HCT116 (cell line): ENCODE data around the gene OPCML. TPM values are rescaled to one million over a fixed set of nuclear protein-coding genes. Genes with fewer than 3 reads are reported as not detected.

Experiments used
- ATAC-seq: fragments of 200-7000 bp; cut with Tn5 transposase; 2 replicates; pipeline ENCODE4 v1.9.1; 2020; ENCODE audit warnings: mild to moderate bottlenecking, moderate library complexity
- BruUV-seq: library from RNA; stranded (reverse); fragments of 400-500 nt; replicated peaks from 2 replicates; lab custom pipeline; 2021; lab: Mats Ljungman, UMichigan
- CTCF ChIA-PET: fragments of 300-600 bp; sonication (Branson Sonifier 250); formaldehyde crosslinking; loops from one replicate; lab custom pipeline; 2021; ENCODE audit warnings: antibody characterized with exemption; lab: Charles Lee
- POLR2A ChIA-PET: fragments of 300-600, 350-600 bp; sonication (Branson Sonifier 250); formaldehyde crosslinking; loops from one replicate; lab custom pipeline; 2021; ENCODE audit warnings: antibody characterized with exemption; lab: Charles Lee
- RAD21 ChIA-PET, 2 experiments: fragments of 300-600 bp; sonication (Branson Sonifier 250); formaldehyde crosslinking; loops; one replicate each; lab custom pipeline; 2023; ENCODE audit warnings: low total read pairs in 2 of 2; ENCODE audit not compliant: uncharacterized antibody in 2 of 2, unreplicated experiment in 2 of 2, low non-redundant PET in 1 of 2; lab: Charles Lee
- DNase-seq: peaks from one replicate; pipeline ENCODE4 v3.0.0-alpha.2; 2010; ENCODE audit warnings: low read depth, low spot score
- H2AFZ ChIP-seq: fragments of 200-600 bp; shearing (Covaris generic), sonication (generic); 2 replicates; pipeline ENCODE4 v1.6.1; 2017; ENCODE audit warnings: low read depth, mixed run types, mixed read lengths, antibody characterized with exemption, low read length; ENCODE audit not compliant: poor library complexity, severe bottlenecking
- H3K27ac ChIP-seq: 2 replicates; pipeline ENCODE4 v1.5.1; 2012; ENCODE audit warnings: low read depth, low read length
- H3K27me3 ChIP-seq: fragments of 200-600 bp; sonication (generic); 2 replicates; pipeline ENCODE4 v1.6.1; 2016; ENCODE audit warnings: mixed run types, low read length, mixed read lengths; ENCODE audit not compliant: insufficient read depth
- H3K36me3 ChIP-seq, 2 experiments: fragments of 200-500 bp in 1 of 2; fragments of 200-600 bp in 1 of 2; sonication (Bioruptor generic) in 1 of 2; sonication (generic) in 1 of 2; 2 replicates each; pipeline versions ENCODE4 v1.5.1 to v1.6.1; 2014 to 2016; ENCODE audit warnings: low read length in 2 of 2, inconsistent platforms in 1 of 2, mixed read lengths in 1 of 2, mixed run types in 1 of 2; ENCODE audit not compliant: insufficient read depth in 2 of 2, control insufficient read depth in 1 of 2
- H3K4me1 ChIP-seq, 2 experiments: fragments of 200-600 bp in 1 of 2; sonication (generic) in 1 of 2; 2 replicates each; pipeline versions ENCODE4 v1.5.1 to v1.6.1; 2012 to 2017; ENCODE audit warnings: low read length in 2 of 2, inconsistent platforms in 1 of 2, mild to moderate bottlenecking in 1 of 2, mixed read lengths in 1 of 2, mixed run types in 1 of 2, moderate library complexity in 1 of 2; ENCODE audit not compliant: insufficient read depth in 2 of 2, control insufficient read depth in 1 of 2
- H3K4me2 ChIP-seq: fragments of 200-600 bp; sonication (generic); 2 replicates; pipeline ENCODE4 v1.6.1; 2017; ENCODE audit warnings: mixed run types, low read length, mixed read lengths
- H3K4me3 ChIP-seq, 2 experiments: fragments of 200-600 bp in 1 of 2; sonication (generic) in 1 of 2; replicated peaks in 1 of 2; 2 replicates each; pipeline ENCODE4 v1.5.1; 2011 to 2016; ENCODE audit warnings: low read length in 2 of 2, control low read depth in 1 of 2, low read depth in 1 of 2, mild to moderate bottlenecking in 1 of 2, mixed read lengths in 1 of 2, mixed run types in 1 of 2
- H3K79me2 ChIP-seq: fragments of 200-600 bp; sonication (generic); 2 replicates; pipeline ENCODE4 v1.6.1; 2017; ENCODE audit warnings: mild to moderate bottlenecking, mixed run types, low read length, moderate library complexity, mixed read lengths; ENCODE audit not compliant: insufficient read depth
- H3K9ac ChIP-seq: fragments of 200-600 bp; sonication (generic); 2 replicates; pipeline ENCODE4 v1.6.1; 2016; ENCODE audit warnings: low read length, mixed read lengths
- H3K9me2 ChIP-seq: fragments of 200-600 bp; sonication (generic), shearing (Covaris generic); 2 replicates; pipeline ENCODE4 v1.6.1; 2017; ENCODE audit warnings: mixed run types, mild to moderate bottlenecking, moderate library complexity; ENCODE audit not compliant: insufficient read depth
- H3K9me3 ChIP-seq, 2 experiments: fragments of 200-500 bp in 1 of 2; fragments of 200-600 bp in 1 of 2; sonication (Bioruptor generic) in 1 of 2; sonication (generic) in 1 of 2; 2 replicates each; pipeline ENCODE4 v1.6.1; 2014 to 2017; ENCODE audit warnings: low read length in 2 of 2, mixed read lengths in 2 of 2, inconsistent platforms in 1 of 2, low read depth in 1 of 2, mild to moderate bottlenecking in 1 of 2, mixed run types in 1 of 2, moderate library complexity in 1 of 2; ENCODE audit not compliant: control insufficient read depth in 1 of 2, insufficient read depth in 1 of 2
- H4K20me1 ChIP-seq: fragments of 200-600 bp; sonication (generic), shearing (Covaris generic); 2 replicates; pipeline ENCODE4 v1.6.1; 2017; ENCODE audit warnings: mixed run types, mild to moderate bottlenecking, moderate library complexity; ENCODE audit not compliant: insufficient read depth
- TCF7L2 ChIP-seq: IDR thresholded peaks from 2 replicates; pipeline ENCODE4 v1.7.0; 2011; ENCODE audit warnings: borderline replicate concordance, inconsistent platforms; ENCODE audit not compliant: insufficient read depth, insufficient read length; ENCODE audit errors: extremely low read depth
- intact Hi-C: fragments of 100-400 bp; cut with micrococcal nuclease; formaldehyde crosslinking; loops from 2 replicates; pipeline ENCODE4 v1.10.0; 2022
- total RNA-seq: library from RNA; stranded (reverse); gene quantifications from one replicate; pipeline ENCODE4 v1.2.1, GENCODE V29; 2021; ENCODE audit not compliant: unreplicated experiment
- TF ChIP-seq, protein P1 (sequence below): IDR thresholded peaks from 2 replicates; pipeline ENCODE4 v1.6.1; 2012; ENCODE audit warnings: low read depth
- TF ChIP-seq, protein P2 (sequence below): IDR thresholded peaks from 2 replicates; pipeline ENCODE4 v1.6.1; 2012

Gene OPCML
- total RNA-seq, 1 experiment from 2014 or later: not detected

GRCh38 chr11:132981131-132981956 lies 551.0 kb downstream of the OPCML start:
- ATAC-seq (no peak), DNase-seq (no peak)
- no peaks in the 10 kb centered on the region for H3K79me2 ChIP-seq
- no TSS peak for BruUV-seq
- H3K4me3 ChIP-seq: no peak overlapping the region
- no peaks in the 10 kb centered on the region for H3K36me3 ChIP-seq
- H3K27ac ChIP-seq: no peak overlapping the region
- RAD21 ChIA-PET: no interaction called here
- H3K4me1 ChIP-seq: no peaks in the 10 kb centered on the region
- H3K4me2 ChIP-seq: no peak overlapping the region
- POLR2A ChIA-PET: no interaction called here
- no peaks in the 10 kb centered on the region for H3K9me2 ChIP-seq
- H3K27me3 ChIP-seq: no peaks in the 10 kb centered on the region
- no peaks in the 10 kb centered on the region for H4K20me1 ChIP-seq
- no peak overlapping the region for H2AFZ ChIP-seq
- H3K9ac ChIP-seq: no peak overlapping the region
- CTCF ChIA-PET: no interaction called here
- peaks cover 6 to 34% of the 10 kb centered on the region in 2 experiments; a peak in 2 of 4 replicates for H3K9me3 ChIP-seq
- intact Hi-C loops: no loop called here
- TF ChIP-seq, protein P1, sequence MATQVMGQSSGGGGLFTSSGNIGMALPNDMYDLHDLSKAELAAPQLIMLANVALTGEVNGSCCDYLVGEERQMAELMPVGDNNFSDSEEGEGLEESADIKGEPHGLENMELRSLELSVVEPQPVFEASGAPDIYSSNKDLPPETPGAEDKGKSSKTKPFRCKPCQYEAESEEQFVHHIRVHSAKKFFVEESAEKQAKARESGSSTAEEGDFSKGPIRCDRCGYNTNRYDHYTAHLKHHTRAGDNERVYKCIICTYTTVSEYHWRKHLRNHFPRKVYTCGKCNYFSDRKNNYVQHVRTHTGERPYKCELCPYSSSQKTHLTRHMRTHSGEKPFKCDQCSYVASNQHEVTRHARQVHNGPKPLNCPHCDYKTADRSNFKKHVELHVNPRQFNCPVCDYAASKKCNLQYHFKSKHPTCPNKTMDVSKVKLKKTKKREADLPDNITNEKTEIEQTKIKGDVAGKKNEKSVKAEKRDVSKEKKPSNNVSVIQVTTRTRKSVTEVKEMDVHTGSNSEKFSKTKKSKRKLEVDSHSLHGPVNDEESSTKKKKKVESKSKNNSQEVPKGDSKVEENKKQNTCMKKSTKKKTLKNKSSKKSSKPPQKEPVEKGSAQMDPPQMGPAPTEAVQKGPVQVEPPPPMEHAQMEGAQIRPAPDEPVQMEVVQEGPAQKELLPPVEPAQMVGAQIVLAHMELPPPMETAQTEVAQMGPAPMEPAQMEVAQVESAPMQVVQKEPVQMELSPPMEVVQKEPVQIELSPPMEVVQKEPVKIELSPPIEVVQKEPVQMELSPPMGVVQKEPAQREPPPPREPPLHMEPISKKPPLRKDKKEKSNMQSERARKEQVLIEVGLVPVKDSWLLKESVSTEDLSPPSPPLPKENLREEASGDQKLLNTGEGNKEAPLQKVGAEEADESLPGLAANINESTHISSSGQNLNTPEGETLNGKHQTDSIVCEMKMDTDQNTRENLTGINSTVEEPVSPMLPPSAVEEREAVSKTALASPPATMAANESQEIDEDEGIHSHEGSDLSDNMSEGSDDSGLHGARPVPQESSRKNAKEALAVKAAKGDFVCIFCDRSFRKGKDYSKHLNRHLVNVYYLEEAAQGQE: no peak
- TF ChIP-seq, protein P2, sequence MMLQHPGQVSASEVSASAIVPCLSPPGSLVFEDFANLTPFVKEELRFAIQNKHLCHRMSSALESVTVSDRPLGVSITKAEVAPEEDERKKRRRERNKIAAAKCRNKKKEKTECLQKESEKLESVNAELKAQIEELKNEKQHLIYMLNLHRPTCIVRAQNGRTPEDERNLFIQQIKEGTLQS: no peak
- TF ChIP-seq TCF7L2: no peak
- TF ChIP-seq, all 23 proteins: peak for 0
